ENCODE results near the gene TNRC6C.
"Not testable (repeated sequence)": the region's sequence is repeated elsewhere in the genome, so short reads cannot be mapped to it uniquely, and the experiment has no call there.

Gene TNRC6C

GRCh38 chr17:78133971-78134898 is 175.7 kb downstream of the TNRC6C start:
- peak in 12 of 56 donors; percentile 18 to 63 (median 32) for DNase-seq

- no peak for DNase-seq
Measured at GRCh38 chr17:78134899-78135385, 176.4 kb downstream of the TNRC6C start.

- no peak for DNase-seq
Measured at GRCh38 chr17:78135858-78136500, 177.5 kb downstream of the TNRC6C start.

GRCh38 chr17:78137392-78138203 is 179.1 kb downstream of the TNRC6C start:
- DNase-seq, result no peak

GRCh38 chr17:78138204-78139060 is 179.9 kb downstream of the TNRC6C start:
- no peak for DNase-seq

GRCh38 chr17:78139861-78140168 is 181.3 kb downstream of the TNRC6C start:
- not testable (repeated sequence) for DNase-seq

- peak in 15 of 56 donors; percentile 15 to 76 (median 40) for DNase-seq
Measured at GRCh38 chr17:78140169-78141051, 181.9 kb downstream of the TNRC6C start.

- DNase-seq, result no peak
Measured at GRCh38 chr17:78141437-78142118, 183.1 kb downstream of the TNRC6C start.

GRCh38 chr17:78142119-78142861 is 183.8 kb downstream of the TNRC6C start:
- no peak for DNase-seq

GRCh38 chr17:78143214-78144146 is 185.0 kb downstream of the TNRC6C start:
- DNase-seq, result no peak

GRCh38 chr17:78144147-78144719 is 185.7 kb downstream of the TNRC6C start:
- DNase-seq, result peak in 46 of 56 donors; percentile 9 to 83 (median 50)

GRCh38 chr17:78144736-78145641 is 186.5 kb downstream of the TNRC6C start:
- peak in 44 of 56 donors; percentile 17 to 77 (median 50) for DNase-seq

- no peak for DNase-seq
Measured at GRCh38 chr17:78146471-78146869, 188.0 kb downstream of the TNRC6C start.

- no peak for DNase-seq
Measured at GRCh38 chr17:78146881-78147280, 188.4 kb downstream of the TNRC6C start.

GRCh38 chr17:78147315-78147998 is 189.0 kb downstream of the TNRC6C start:
- no peak for DNase-seq
